GM23248 (cell line): Measurements from ENCODE around the gene CHGA. TPM values are rescaled to one million over a fixed set of nuclear protein-coding genes. Genes with fewer than 3 reads are reported as not detected.

Source experiments
- DNase-seq: peaks from one replicate; pipeline ENCODE4 v3.0.0-alpha.2; 2015
- H2AFZ ChIP-seq: fragments of 200-600 bp; sonication (generic); 2 replicates; pipeline ENCODE4 v1.6.1; 2016; ENCODE audit warnings: antibody characterized with exemption
- H3F3A ChIP-seq: fragments of 200-600 bp; sonication (generic); 2 replicates; pipeline ENCODE4 v1.6.1; 2016; ENCODE audit warnings: mild to moderate bottlenecking, antibody characterized with exemption, mixed run types; ENCODE audit not compliant: insufficient read depth
- H3K27ac ChIP-seq: fragments of 200-600 bp; sonication (generic); 2 replicates; pipeline ENCODE4 v1.5.1; 2016; ENCODE audit warnings: mild to moderate bottlenecking
- H3K27me3 ChIP-seq: fragments of 200-600 bp; sonication (generic); replicated peaks from 2 replicates; pipeline ENCODE4 v1.6.1; 2016; ENCODE audit warnings: mild to moderate bottlenecking; ENCODE audit not compliant: insufficient read depth
- H3K36me3 ChIP-seq: fragments of 200-600 bp; sonication (generic); 2 replicates; pipeline ENCODE4 v1.6.1; 2016; ENCODE audit warnings: low read depth, mild to moderate bottlenecking
- H3K4me1 ChIP-seq: fragments of 200-600 bp; sonication (generic); 2 replicates; pipeline ENCODE4 v1.6.1; 2016; ENCODE audit warnings: mild to moderate bottlenecking; ENCODE audit not compliant: insufficient read depth
- H3K4me2 ChIP-seq: fragments of 200-600 bp; sonication (generic); one replicate; pipeline ENCODE4 v1.6.1; 2016; ENCODE audit warnings: mild to moderate bottlenecking; ENCODE audit not compliant: unreplicated experiment
- H3K4me3 ChIP-seq: fragments of 200-600 bp; sonication (generic); 2 replicates; pipeline ENCODE4 v1.5.1; 2016; ENCODE audit warnings: mild to moderate bottlenecking
- H3K79me2 ChIP-seq: fragments of 200-600 bp; sonication (generic); 2 replicates; pipeline ENCODE4 v1.6.1; 2016; ENCODE audit warnings: mild to moderate bottlenecking; ENCODE audit not compliant: insufficient read depth
- H3K9ac ChIP-seq: fragments of 200-600 bp; sonication (generic); 2 replicates; pipeline ENCODE4 v1.6.1; 2016; ENCODE audit warnings: mild to moderate bottlenecking
- H3K9me2 ChIP-seq: fragments of 200-600 bp; sonication (generic); 2 replicates; pipeline ENCODE4 v1.6.1; 2016; ENCODE audit warnings: mixed run types, mild to moderate bottlenecking, moderate library complexity; ENCODE audit not compliant: insufficient read depth
- H3K9me3 ChIP-seq: fragments of 200-600 bp; sonication (generic); one replicate; pipeline ENCODE4 v1.6.1; 2017; ENCODE audit warnings: low read depth
- H4K20me1 ChIP-seq: fragments of 200-600 bp; sonication (generic); 2 replicates; pipeline ENCODE4 v1.6.0; 2016; ENCODE audit not compliant: insufficient read depth
- EZH2 ChIP-seq: fragments of 200-600 bp; sonication (generic); IDR thresholded peaks from 2 replicates; pipeline ENCODE4 v1.6.1; 2018; ENCODE audit warnings: antibody characterized with exemption, mild to moderate bottlenecking; ENCODE audit not compliant: insufficient read depth, poor library complexity, severe bottlenecking
- EZH2phosphoT487 ChIP-seq: fragments of 200-600 bp; sonication (generic); IDR thresholded peaks from 2 replicates; pipeline ENCODE4 v1.6.1; 2018; ENCODE audit warnings: antibody characterized with exemption, moderate library complexity, mild to moderate bottlenecking, low read depth; ENCODE audit not compliant: insufficient read depth
- WGBS, 2 experiments: methylation state at CpG; one replicate each; pipeline ENCODE4 v1.1.6; 2015 to 2017; ENCODE audit warnings: low lambda C conversion rate in 2 of 2, low coverage in 1 of 2; ENCODE audit errors: missing lambda C conversion rate in 2 of 2; 5-methylcytosine and 5-hydroxymethylcytosine counted together
- in situ Hi-C: fragments of 300-500 bp; cut with MboI; formaldehyde crosslinking; loops from 2 replicates; pipeline ENCODE4 v1.15.0; 2020
- polyA plus RNA-seq: library from polyadenylated mRNA; unstranded; fragments of >200 nt; fragmentation: Nextera tagmentation; extraction: Ambion mirVana; gene quantifications from 2 replicates; pipeline ENCODE4 v1.2.1, GENCODE V29; 2016
- total RNA-seq: library from RNA; depleted of rRNA; stranded (reverse); fragments of >200 nt; shearing (Covaris generic); gene quantifications from 2 replicates; pipeline ENCODE4 v1.2.3, GENCODE V29; 2014

The CHGA gene
- total and polyA plus RNA-seq, 2 experiments from 2014 or later, result not detected

GRCh38 chr14:92905667-92906066, 17.3 kb upstream of the CHGA start:
- no peak for TF ChIP-seq EZH2
- no peak for TF ChIP-seq EZH2phosphoT487
- no peaks in the 10 kb centered on the region for H3K9me2 ChIP-seq
- in situ Hi-C loops, result no loop called here

GRCh38 chr14:92906420-92906819, 16.5 kb upstream of the CHGA start:
- Histone ChIP-seq H3K79me2 (no peaks in the 10 kb centered on the region), H3F3A (no peaks in the 10 kb centered on the region), H3K9me3 (no peaks in the 10 kb centered on the region), H2AFZ (no peak overlapping the region), H3K4me3 (no peak overlapping the region), H3K9ac (no peak overlapping the region), H3K27ac (no peak overlapping the region), H3K9me2 (no peaks in the 10 kb centered on the region), H4K20me1 (no peaks in the 10 kb centered on the region), H3K4me1 (no peaks in the 10 kb centered on the region), H3K4me2 (no peak overlapping the region), H3K27me3 (peaks cover 39% of the 10 kb centered on the region), H3K36me3 (no peaks in the 10 kb centered on the region)
- WGBS, 2 experiments, result 12 to 48% methylated on average over 2 to 6 of the region's 6 CpGs
- DNase-seq, result no peak
- in situ Hi-C loops, result no loop called here
- no peak for TF ChIP-seq EZH2
- TF ChIP-seq EZH2phosphoT487, result no peak

More at GRCh38 chr14:92905667-92906066, 17.3 kb upstream of the CHGA start:
- WGBS, 2 experiments, result 50 to 56% methylated on average over 8 of the region's 8 CpGs
- DNase-seq, result no peak
- Histone ChIP-seq H3K36me3 (no peaks in the 10 kb centered on the region), H3K9me3 (no peaks in the 10 kb centered on the region), H3K4me1 (no peaks in the 10 kb centered on the region), H3K4me2 (no peak overlapping the region), H3K27ac (no peak overlapping the region), H3K4me3 (no peak overlapping the region), H4K20me1 (no peaks in the 10 kb centered on the region), H3F3A (no peaks in the 10 kb centered on the region), H3K79me2 (no peaks in the 10 kb centered on the region), H3K27me3 (peaks cover 39% of the 10 kb centered on the region), H2AFZ (no peak overlapping the region), H3K9ac (no peak overlapping the region)

GRCh38 chr14:92906823-92907222, 16.1 kb upstream of the CHGA start:
- Histone ChIP-seq H3K27me3 (peaks cover 37% of the 10 kb centered on the region), H2AFZ (no peak overlapping the region), H3K9me2 (no peaks in the 10 kb centered on the region), H3F3A (no peaks in the 10 kb centered on the region), H3K4me1 (no peaks in the 10 kb centered on the region), H3K27ac (no peak overlapping the region), H3K79me2 (no peaks in the 10 kb centered on the region), H3K9ac (no peak overlapping the region), H3K4me2 (no peak overlapping the region), H3K4me3 (no peak overlapping the region), H3K9me3 (no peaks in the 10 kb centered on the region), H3K36me3 (no peaks in the 10 kb centered on the region), H4K20me1 (no peaks in the 10 kb centered on the region)
- TF ChIP-seq EZH2phosphoT487 (no peak), EZH2 (no peak)
- no peak for DNase-seq
- WGBS, 2 experiments, result 31 to 37% methylated on average over 6 of the region's 6 CpGs
- in situ Hi-C loops, result no loop called here

GRCh38 chr14:92907316-92907911, 15.5 kb upstream of the CHGA start:
- no peaks in the 10 kb centered on the region for H4K20me1 ChIP-seq
- no peak overlapping the region for H3K9ac ChIP-seq
- no peaks in the 10 kb centered on the region for H3F3A ChIP-seq
- no peak overlapping the region for H3K4me3 ChIP-seq
- H3K9me3 ChIP-seq, result no peaks in the 10 kb centered on the region
- no peaks in the 10 kb centered on the region for H3K36me3 ChIP-seq
- no peaks in the 10 kb centered on the region for H3K9me2 ChIP-seq
- in situ Hi-C loops, result no loop called here
- H3K79me2 ChIP-seq, result no peaks in the 10 kb centered on the region
- no peaks in the 10 kb centered on the region for H3K4me1 ChIP-seq
- DNase-seq, result no peak
- H3K4me2 ChIP-seq, result no peak overlapping the region
- WGBS, 2 experiments, result 48 to 53% methylated on average over 6 of the region's 6 CpGs
- H3K27ac ChIP-seq, result no peak overlapping the region
- TF ChIP-seq EZH2phosphoT487, result no peak
- TF ChIP-seq EZH2, result no peak
- H3K27me3 ChIP-seq, result peaks cover 31% of the 10 kb centered on the region
- no peak overlapping the region for H2AFZ ChIP-seq
